Measurements from ENCODE around the gene GGACT.

The GGACT gene

DNA sequence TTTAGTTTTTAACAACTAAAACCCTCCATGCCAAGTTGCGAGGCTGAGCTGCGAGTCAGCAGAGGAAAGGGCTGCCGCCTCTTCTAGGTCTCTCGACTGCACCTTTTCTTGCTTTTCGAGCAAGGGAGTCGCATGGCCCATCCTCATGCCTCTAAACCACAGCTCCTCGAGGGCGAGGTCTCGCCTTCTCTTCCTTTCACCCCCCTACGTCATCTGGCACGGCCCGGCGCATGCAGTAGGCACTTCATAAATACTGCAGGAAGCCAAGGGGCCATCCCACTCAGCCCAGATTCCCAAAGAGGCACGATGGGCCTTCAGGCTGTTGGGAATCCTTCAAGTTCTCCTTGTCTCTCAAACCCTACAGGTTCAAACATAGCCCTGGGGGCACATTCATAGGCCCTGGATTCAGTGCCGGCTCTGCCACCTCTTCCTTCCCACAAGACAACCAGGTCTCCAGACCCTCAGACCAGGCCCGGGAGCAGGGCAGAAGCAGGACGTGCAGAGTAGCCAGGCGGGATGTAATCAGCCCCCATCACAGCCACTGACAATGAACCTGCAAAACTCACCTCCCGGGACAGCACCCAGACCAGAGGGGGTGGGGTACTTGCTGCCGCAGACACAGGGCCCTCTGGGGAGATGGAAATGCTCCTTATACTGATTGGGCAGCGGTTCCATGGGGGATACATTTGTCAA lies 41.7 kb downstream of the GGACT start:
- no peak for DNase-seq

DNA sequence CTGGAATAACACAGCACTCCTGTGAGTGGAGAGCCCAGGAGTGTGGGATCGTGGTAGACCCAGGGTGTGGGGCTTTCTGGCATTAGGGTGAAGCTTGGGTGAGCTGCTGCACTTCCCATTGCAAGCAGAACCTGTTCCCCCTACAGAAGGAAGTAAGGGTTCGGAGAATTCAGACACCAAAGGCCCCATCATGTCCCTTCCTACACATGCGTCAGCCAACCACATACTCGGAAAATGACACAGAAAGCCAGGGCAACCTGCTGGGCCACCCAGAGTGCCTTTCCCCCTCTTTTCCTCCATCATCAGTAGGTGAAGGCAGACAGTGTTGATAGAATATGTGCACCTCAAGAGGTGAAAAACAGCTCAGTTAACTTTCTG lies 42.9 kb downstream of the GGACT start:
- DNase-seq = no peak

DNA sequence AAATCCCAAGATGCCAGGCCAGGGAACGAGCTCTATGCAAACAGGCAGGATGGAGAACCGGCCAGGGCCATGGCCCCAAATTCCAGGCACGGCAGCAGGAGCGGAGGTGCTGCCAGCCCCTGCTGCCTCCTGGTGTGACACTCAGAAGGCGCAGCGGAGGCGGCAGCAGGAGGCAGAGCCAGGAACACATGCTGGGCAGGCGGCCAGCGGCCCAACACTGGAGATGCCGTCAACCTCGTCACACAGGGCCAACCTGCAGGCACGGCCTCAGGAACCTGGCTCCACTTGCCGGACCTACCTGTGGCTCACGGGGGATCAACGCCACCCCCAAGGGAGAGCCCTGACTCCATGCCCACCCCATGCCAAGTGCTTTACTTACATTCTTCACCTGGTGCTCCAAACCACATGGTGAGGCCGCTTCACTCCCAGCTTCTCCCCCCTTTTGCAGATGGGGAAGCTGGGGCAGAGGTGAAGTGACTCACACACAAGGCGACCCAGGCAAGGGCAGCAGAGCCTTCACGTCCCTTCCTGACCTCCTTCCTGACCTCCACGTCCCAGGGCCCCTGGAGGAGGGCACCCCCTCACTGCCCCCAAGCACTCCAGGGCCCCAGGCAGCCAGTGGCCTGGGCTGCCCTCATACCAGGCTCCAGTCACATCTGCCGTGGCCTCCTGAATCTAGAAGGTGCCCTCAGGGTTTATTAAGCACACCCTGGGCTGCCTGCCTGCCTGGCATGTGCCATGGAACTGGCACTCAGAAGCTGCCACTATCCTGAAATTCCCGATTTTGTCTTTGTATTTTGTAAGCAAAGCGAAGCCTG lies 43.5 kb downstream of the GGACT start:
- DNase-seq = no peak

DNA sequence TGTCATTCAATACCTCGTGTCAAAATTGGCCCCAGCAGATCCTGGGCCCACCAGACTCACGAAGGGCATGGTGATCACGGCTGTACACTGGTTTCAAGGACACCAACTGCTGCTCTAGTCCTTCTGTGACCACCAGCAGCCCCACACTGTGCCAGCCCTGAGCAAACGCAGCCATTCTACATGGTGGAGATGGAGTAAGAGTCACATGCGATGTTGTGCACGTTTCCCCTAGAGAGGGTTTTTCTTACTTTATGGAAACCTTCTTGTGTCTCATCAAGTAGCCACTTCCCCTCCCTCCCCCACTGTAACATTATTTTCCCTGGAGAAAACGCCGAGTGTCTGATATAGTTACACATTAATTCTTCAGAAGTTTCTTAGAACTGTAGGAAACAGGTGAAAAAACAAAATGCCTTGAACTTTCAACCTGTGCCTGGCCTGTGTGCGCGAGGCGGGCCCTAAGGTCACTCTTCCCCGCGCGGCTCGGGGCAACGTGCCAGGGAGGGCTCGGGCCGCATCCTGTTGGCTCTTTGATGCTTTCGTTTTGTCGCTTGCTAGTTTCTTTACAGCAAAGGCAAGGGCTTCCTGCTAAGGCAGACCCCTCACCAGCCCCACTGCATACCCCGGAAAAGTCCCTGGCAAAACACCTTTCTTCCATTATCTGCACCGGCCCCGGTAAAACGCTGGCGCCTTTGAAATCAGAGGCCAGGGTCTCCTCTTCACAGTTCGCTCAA lies 44.6 kb downstream of the GGACT start:
- DNase-seq = no peak

DNA sequence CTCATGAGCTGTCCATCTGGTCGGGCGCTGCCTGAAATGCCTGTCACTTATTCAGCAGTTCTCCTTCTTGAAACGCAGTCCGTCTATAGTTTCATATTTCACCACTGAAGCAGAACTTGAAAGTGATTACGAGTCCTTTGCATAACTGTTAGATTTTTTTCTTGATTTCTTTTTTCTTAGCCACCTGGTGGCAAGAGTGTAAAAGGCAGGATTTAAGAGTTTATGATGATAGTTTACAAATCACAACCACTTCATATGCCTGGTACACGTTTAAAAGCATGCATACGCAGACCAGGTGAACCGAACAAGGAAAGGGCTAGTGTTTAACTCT lies 45.8 kb downstream of the GGACT start:
- no peak for DNase-seq

DNA sequence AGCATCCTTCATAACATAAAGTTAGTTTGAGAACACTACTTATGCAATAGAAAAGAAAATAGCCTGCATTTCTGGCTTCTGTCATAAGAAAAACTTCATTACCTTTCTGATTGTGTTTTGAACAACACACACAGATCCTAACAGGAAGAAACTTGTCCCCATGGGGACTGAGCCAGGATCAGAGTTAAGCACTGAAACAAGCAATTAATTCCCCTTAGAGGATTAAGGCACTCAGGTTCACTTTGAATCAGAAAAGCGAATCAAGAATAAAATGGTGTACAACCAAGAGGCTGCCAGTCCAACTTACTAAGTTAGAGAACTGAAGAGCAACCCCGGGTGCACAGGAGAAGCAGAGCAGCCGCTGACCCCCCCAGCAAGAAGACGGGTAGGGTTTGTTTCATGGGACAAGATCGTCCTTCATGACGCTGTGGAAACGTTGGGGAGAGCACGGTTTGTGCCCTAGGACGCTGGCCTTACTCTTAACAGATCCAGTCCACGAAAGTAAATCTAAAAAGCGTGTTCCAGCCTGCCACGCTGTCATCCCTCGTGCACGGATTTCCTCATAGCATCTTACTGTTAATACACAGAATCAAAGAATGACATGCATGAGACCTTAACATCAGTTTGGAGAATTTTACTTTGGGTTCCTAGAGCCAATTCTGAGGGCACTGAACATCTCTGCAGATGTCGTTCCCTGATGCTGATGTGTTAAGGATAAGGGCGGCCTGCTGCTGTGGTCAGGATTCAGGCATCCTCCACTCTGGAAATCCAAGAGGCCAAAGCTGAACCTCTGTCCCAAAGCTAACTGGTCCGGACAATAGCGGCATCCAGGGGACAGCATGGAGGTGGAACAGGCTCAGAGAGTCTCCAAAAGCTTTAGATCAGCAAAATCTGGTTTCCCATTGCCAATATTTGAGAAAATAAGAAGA lies 46.4 kb downstream of the GGACT start:
- DNase-seq = no peak

- DNase-seq = no peak
Measured at GRCh38 chr13:100540621-100541020, 48.0 kb downstream of the GGACT start.

DNA sequence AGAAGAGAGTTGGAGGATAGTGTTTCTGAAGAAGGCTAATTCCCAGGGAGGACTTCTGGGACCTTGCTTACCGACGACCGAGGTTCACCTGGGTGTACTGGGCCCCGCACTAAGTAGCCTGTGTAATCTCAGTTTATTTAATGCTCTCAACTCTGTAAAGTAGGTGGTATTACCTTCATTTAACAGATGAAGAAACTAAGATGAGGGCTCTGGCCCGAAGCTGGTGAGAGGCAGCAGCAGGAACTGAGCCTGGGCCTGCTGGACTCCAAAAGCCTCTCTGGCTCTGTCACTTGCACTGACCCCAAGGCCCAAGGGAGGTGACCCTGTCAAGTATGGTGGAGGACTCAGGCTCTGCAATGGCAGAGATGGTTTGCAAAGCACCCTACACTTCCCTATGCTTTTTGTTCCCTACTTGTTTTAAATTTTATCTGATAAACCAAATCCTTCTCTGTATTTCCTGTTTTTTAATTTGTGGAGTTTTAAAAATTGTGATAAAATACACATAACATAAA lies 50.6 kb downstream of the GGACT start:
- no peak for DNase-seq

GRCh38 chr13:100537486-100537885 lies 51.1 kb downstream of the GGACT start:
- DNase-seq = no peak

GRCh38 chr13:100536643-100537180 lies 51.9 kb downstream of the GGACT start:
- DNase-seq = no peak

GRCh38 chr13:100535426-100536135 lies 53.0 kb downstream of the GGACT start:
- DNase-seq = no peak

DNA sequence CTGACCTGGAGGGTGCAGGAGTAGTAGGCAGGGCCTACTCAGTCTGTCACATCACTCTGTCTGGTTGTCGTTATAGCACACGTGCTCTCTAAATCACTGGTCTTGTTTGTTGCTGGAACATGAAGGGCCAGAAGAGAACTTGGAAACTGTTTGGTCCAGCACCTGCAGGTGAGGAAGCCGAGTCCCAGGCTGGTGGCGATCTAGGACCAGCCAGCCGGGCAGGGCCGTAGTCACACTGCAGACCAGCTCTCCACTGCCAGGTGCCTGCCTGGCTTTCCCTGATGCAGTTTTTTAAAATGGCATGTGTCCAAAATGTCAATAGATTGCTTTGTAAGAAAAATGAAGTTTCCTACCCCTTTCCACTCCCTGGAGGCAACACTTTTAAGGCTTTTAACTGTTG lies 53.7 kb downstream of the GGACT start:
- DNase-seq = no peak

GRCh38 chr13:100534147-100534843 lies 54.3 kb downstream of the GGACT start:
- DNase-seq = no peak

GRCh38 chr13:100533588-100534041 lies 55.0 kb downstream of the GGACT start:
- DNase-seq = no peak

GRCh38 chr13:100532836-100533435 lies 55.7 kb downstream of the GGACT start:
- no peak for DNase-seq

- DNase-seq = no peak
Measured at GRCh38 chr13:100532090-100532766, 56.4 kb downstream of the GGACT start.

GRCh38 chr13:100530671-100531213 lies 57.8 kb downstream of the GGACT start:
- no peak for DNase-seq

GRCh38 chr13:100529666-100530377 lies 58.8 kb downstream of the GGACT start:
- DNase-seq = no peak

DNA sequence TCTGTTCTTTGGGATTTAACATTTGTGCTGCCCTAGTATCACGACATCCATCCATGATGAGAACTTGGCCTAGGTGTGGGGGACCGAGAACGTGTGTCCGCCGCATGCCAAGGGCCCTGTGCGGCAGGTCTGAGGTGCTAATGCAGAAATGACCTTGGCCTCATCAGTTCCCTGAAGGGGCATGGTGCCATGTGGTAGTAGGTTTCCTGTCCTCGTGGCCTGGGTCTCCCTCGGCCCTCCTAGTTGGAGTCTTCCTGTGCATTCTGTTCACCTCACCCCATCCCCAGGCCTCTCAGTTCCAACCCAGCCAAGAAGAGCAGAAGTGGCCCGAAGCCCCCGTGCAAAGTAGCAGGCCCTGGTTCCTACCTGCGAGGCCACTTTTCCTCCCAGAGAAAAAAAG lies 59.8 kb downstream of the GGACT start:
- DNase-seq = no peak
